HepG2 (cell line): ENCODE measurements around the gene LZTS2. TPM values are rescaled to one million over a fixed set of nuclear protein-coding genes. Genes with fewer than 3 reads are reported as not detected.
A peak's percentile ranks its signal among the peaks of the same experiment; 100 is the strongest.

Experiments
- BCL6 ChIP-seq: IDR thresholded peaks from 2 replicates; pipeline ENCODE4 v1.6.1; 2016; ENCODE audit warnings: missing genetic modification reagents, missing compliant biosample characterization
- CBFB ChIP-seq: sonication (generic); formaldehyde crosslinking; IDR thresholded peaks from 2 replicates; pipeline ENCODE4 v1.4.0; 2020; ENCODE audit warnings: missing genetic modification reagents
- FOSL2 ChIP-seq: sonication (generic); formaldehyde crosslinking; IDR thresholded peaks from 2 replicates; pipeline ENCODE4 v1.4.0; 2020; ENCODE audit warnings: missing genetic modification reagents
- KDM1A ChIP-seq: IDR thresholded peaks from 2 replicates; pipeline ENCODE4 v1.6.1; 2016; ENCODE audit warnings: missing compliant biosample characterization
- MLLT10 ChIP-seq: sonication (generic); formaldehyde crosslinking; IDR thresholded peaks from 2 replicates; pipeline ENCODE4 v1.4.0; 2020; ENCODE audit warnings: missing genetic modification reagents
- POGZ ChIP-seq: sonication (generic); formaldehyde crosslinking; IDR thresholded peaks from 2 replicates; pipeline ENCODE4 v1.4.0; 2020; ENCODE audit warnings: mild to moderate bottlenecking, missing genetic modification reagents
- RARA ChIP-seq: IDR thresholded peaks from 2 replicates; pipeline ENCODE4 v1.6.1; 2016; ENCODE audit warnings: missing genetic modification reagents, missing compliant biosample characterization
- SMC3 ChIP-seq: IDR thresholded peaks from 2 replicates; pipeline ENCODE4 v1.6.1; 2011; ENCODE audit warnings: low read length, improper control_type of control experiment
- SRSF9 ChIP-seq: fragments of 200-400 bp; formaldehyde crosslinking; IDR thresholded peaks from 2 replicates; pipeline ENCODE4 v1.6.1; 2018; ENCODE audit warnings: borderline replicate concordance, mild to moderate bottlenecking, low read depth, low read length; ENCODE audit not compliant: insufficient read depth, poor library complexity, severe bottlenecking
- TBX3 ChIP-seq: fragments of 450-650 bp; IDR thresholded peaks from 2 replicates; pipeline ENCODE4 v1.6.1; 2017; ENCODE audit warnings: antibody characterized with exemption, mild to moderate bottlenecking, inconsistent platforms, borderline replicate concordance
- XRCC5 ChIP-seq: fragments of 200-400 bp; formaldehyde crosslinking; optimal IDR thresholded peaks from 2 replicates; pipeline ENCODE3; 2017; ENCODE audit warnings: mild to moderate bottlenecking, low read length
- YY1 ChIP-seq: IDR thresholded peaks from 2 replicates; pipeline ENCODE4 v1.6.1; 2011; ENCODE audit warnings: low read length, low read depth, moderate library complexity, mild to moderate bottlenecking; ENCODE audit not compliant: insufficient read depth, insufficient replicate concordance
- ZNF253 ChIP-seq: sonication (generic); formaldehyde crosslinking; IDR thresholded peaks from 2 replicates; pipeline ENCODE4 v1.8.0; 2022; ENCODE audit warnings: mild to moderate bottlenecking, missing genetic modification reagents, borderline replicate concordance
- ZNF274 ChIP-seq: sonication (generic); formaldehyde crosslinking; IDR thresholded peaks from 2 replicates; pipeline ENCODE4 v1.5.1; 2020; ENCODE audit warnings: mild to moderate bottlenecking, missing genetic modification reagents
- ZNF280B ChIP-seq: sonication (generic); formaldehyde crosslinking; IDR thresholded peaks from 2 replicates; pipeline ENCODE4 v1.5.0; 2020; ENCODE audit warnings: missing genetic modification reagents, mild to moderate bottlenecking, borderline replicate concordance
- ZNF609 ChIP-seq: sonication (generic); formaldehyde crosslinking; IDR thresholded peaks from 2 replicates; pipeline ENCODE4 v1.4.0; 2020; ENCODE audit warnings: mild to moderate bottlenecking, missing genetic modification reagents, borderline replicate concordance
- ZNF639 ChIP-seq: conservative IDR thresholded peaks from 2 replicates; pipeline ENCODE4 v1.6.1; 2018; ENCODE audit warnings: missing genetic modification reagents
- ZNF678 ChIP-seq: sonication (generic); formaldehyde crosslinking; IDR thresholded peaks from 2 replicates; pipeline ENCODE4 v1.4.0; 2020; ENCODE audit warnings: mild to moderate bottlenecking, missing genetic modification reagents
- ZNF7 ChIP-seq: IDR thresholded peaks from 2 replicates; pipeline ENCODE4 v1.6.1; 2016; ENCODE audit warnings: missing biosample characterization, missing genetic modification reagents
- ZNF746 ChIP-seq: sonication (generic); formaldehyde crosslinking; IDR thresholded peaks from 2 replicates; pipeline ENCODE4 v1.8.0; 2022; ENCODE audit warnings: mild to moderate bottlenecking, missing genetic modification reagents
- ZNF775 ChIP-seq: sonication (generic); formaldehyde crosslinking; IDR thresholded peaks from 2 replicates; pipeline ENCODE4 v1.4.0; 2020; ENCODE audit warnings: missing genetic modification reagents, mild to moderate bottlenecking, moderate library complexity, borderline replicate concordance
- ZNF780A ChIP-seq: sonication (generic); formaldehyde crosslinking; IDR thresholded peaks from 2 replicates; pipeline ENCODE4 v1.8.0; 2022; ENCODE audit warnings: mild to moderate bottlenecking, missing genetic modification reagents, moderate library complexity
- ZZZ3 ChIP-seq: sonication (generic); formaldehyde crosslinking; IDR thresholded peaks from 2 replicates; pipeline ENCODE4 v1.4.0; 2020; ENCODE audit warnings: missing genetic modification reagents, mild to moderate bottlenecking, borderline replicate concordance
- polyA plus RNA-seq, 8 experiments: library from polyadenylated mRNA; depleted of rRNA in 3 of 8; stranded (reverse) in 7 of 8; unstranded in 1 of 8; fragments of >200 nt; fragmentation: Illumina TruSeq in 4 of 8; extraction: Trizol in 4 of 8; gene quantifications; 2 replicates each; pipeline versions ENCODE4 v1.2.1 to v1.2.3, GENCODE V29; 2011 to 2016; ENCODE audit warnings: low read depth in 4 of 8, missing spikeins in 1 of 8, mixed read lengths in 1 of 8; ENCODE audit not compliant: insufficient read depth in 1 of 8
- total RNA-seq, 5 experiments: library from RNA; depleted of rRNA; stranded (reverse); fragments of >200 nt; fragmentation: Illumina TruSeq; extraction: Trizol; gene quantifications; 2 replicates each; pipeline ENCODE4 v1.2.3, GENCODE V29; 2016; ENCODE audit warnings: low read depth in 1 of 5

The LZTS2 gene
- total and polyA plus RNA-seq, 2 of the 13 experiments (the other 11 are each of a cell fraction or from before 2014, with no cell fraction given) = 43.6 to 65.6 TPM

- no peak for TF ChIP-seq KDM1A
- no peak for TF ChIP-seq ZNF7 (CRISPR knock-in tag)
- peak; percentile 93 for TF ChIP-seq XRCC5
- TF ChIP-seq POGZ (CRISPR knock-in tag) = no peak
- no peak for TF ChIP-seq BCL6 (CRISPR knock-in tag)
- no peak for TF ChIP-seq SRSF9
- TF ChIP-seq ZNF780A (CRISPR knock-in tag) = no peak
- peak; percentile 73 for TF ChIP-seq SMC3
- no peak for TF ChIP-seq ZNF274 (CRISPR knock-in tag)
- no peak for TF ChIP-seq ZNF678 (CRISPR knock-in tag)
- no peak for TF ChIP-seq ZNF639
- no peak for TF ChIP-seq TBX3
- peak; percentile 81 for TF ChIP-seq FOSL2 (CRISPR knock-in tag)
- TF ChIP-seq ZNF253 (CRISPR knock-in tag) = no peak
- no peak for TF ChIP-seq YY1
- TF ChIP-seq CBFB = no peak; the same call in 1 of the 2 replicates
- TF ChIP-seq ZNF775 (CRISPR knock-in tag) = no peak
- no peak for TF ChIP-seq MLLT10 (CRISPR knock-in tag)
- no peak for TF ChIP-seq ZNF609 (CRISPR knock-in tag)
- no peak for TF ChIP-seq ZNF280B (CRISPR knock-in tag)
- no peak for TF ChIP-seq RARA (CRISPR knock-in tag)
- no peak for TF ChIP-seq ZNF746 (CRISPR knock-in tag)
- TF ChIP-seq ZZZ3 (CRISPR knock-in tag) = no peak
Observed at GRCh38 chr10:101012525-101013364, 13.1 kb downstream of the LZTS2 start (continued).
